Fibroblast of lung (primary cell): ENCODE results near the gene NUP58. TPM values are rescaled to one million over a fixed set of nuclear protein-coding genes. Genes with fewer than 3 reads are reported as not detected.

Experiments
- DNase-seq, 2 donors: peaks; one replicate each; pipeline versions ENCODE4 v3.0.0 to v3.0.0-alpha.2; 2010; ENCODE audit warnings: low read depth in 2 of 2
- H2AFZ ChIP-seq: 2 replicates; pipeline ENCODE4 v1.5.1; 2012; ENCODE audit warnings: low read length, control low read depth, inconsistent platforms
- H3K27ac ChIP-seq: 2 replicates; pipeline ENCODE4 v1.5.1; 2011; ENCODE audit warnings: low read length, control low read depth; ENCODE audit not compliant: insufficient read depth
- H3K27me3 ChIP-seq: 2 replicates; pipeline ENCODE4 v1.5.1; 2011; ENCODE audit warnings: mild to moderate bottlenecking, low read length; ENCODE audit not compliant: control insufficient read depth, insufficient read depth
- H3K36me3 ChIP-seq: 2 replicates; pipeline ENCODE4 v1.5.1; 2011; ENCODE audit warnings: low read length; ENCODE audit not compliant: control insufficient read depth, insufficient read depth
- H3K4me1 ChIP-seq: 2 replicates; pipeline ENCODE4 v1.5.1; 2011; ENCODE audit warnings: low read length; ENCODE audit not compliant: control insufficient read depth, insufficient read depth; ENCODE audit errors: extremely low read depth
- H3K4me2 ChIP-seq: 2 replicates; pipeline ENCODE4 v1.5.1; 2011; ENCODE audit warnings: low read length, control low read depth; ENCODE audit not compliant: insufficient read depth; ENCODE audit errors: extremely low read depth
- H3K4me3 ChIP-seq, 4 experiments: fragments of 200-600 bp in 1 of 4; sonication (generic) in 1 of 4; replicated peaks in 1 of 4; 2 replicates each; pipeline ENCODE4 v1.5.1; 2011 to 2016; ENCODE audit warnings: low read length in 4 of 4, low read depth in 3 of 4, mild to moderate bottlenecking in 3 of 4, control low read depth in 2 of 4, inconsistent platforms in 1 of 4, mixed read lengths in 1 of 4; ENCODE audit not compliant: insufficient read depth in 1 of 4; ENCODE audit errors: control extremely low read depth in 1 of 4
- H3K79me2 ChIP-seq: 2 replicates; pipeline ENCODE4 v1.5.1; 2012; ENCODE audit warnings: mild to moderate bottlenecking, low read length, inconsistent platforms; ENCODE audit not compliant: control insufficient read depth, insufficient read depth
- H3K9ac ChIP-seq: 2 replicates; pipeline ENCODE4 v1.5.1; 2011; ENCODE audit warnings: mild to moderate bottlenecking, low read length, control low read depth; ENCODE audit not compliant: insufficient read depth
- H3K9me3 ChIP-seq: 2 replicates; pipeline ENCODE4 v1.5.1; 2012; ENCODE audit warnings: low read depth, low read length; ENCODE audit not compliant: control insufficient read depth, insufficient read depth
- H4K20me1 ChIP-seq: 2 replicates; pipeline ENCODE4 v1.5.1; 2011; ENCODE audit warnings: low read length; ENCODE audit not compliant: control insufficient read depth, insufficient read depth; ENCODE audit errors: extremely low read depth
- CTCF ChIP-seq, 2 donors: IDR thresholded peaks in 1 of 2; conservative IDR thresholded peaks in 1 of 2; 1 replicate in 1 of 2; 2 replicates in 1 of 2; pipeline ENCODE4 v1.5.1; 2011 to 2012; ENCODE audit warnings: low read length in 2 of 2, control low read depth in 1 of 2, inconsistent platforms in 1 of 2, low read depth in 1 of 2, mild to moderate bottlenecking in 1 of 2
- EZH2 ChIP-seq: IDR thresholded peaks from 2 replicates; pipeline ENCODE4 v1.5.1; 2012; ENCODE audit warnings: low read length, control low read depth, mild to moderate bottlenecking; ENCODE audit errors: missing control alignments
- polyA plus RNA-seq, 2 donors: library from polyadenylated mRNA; depleted of rRNA in 1 of 2; stranded (reverse) in 1 of 2; unstranded in 1 of 2; fragments of >200 nt; gene quantifications; 2 replicates each; pipeline ENCODE4 v1.2.1, GENCODE V29; 2011 to 2012; ENCODE audit warnings: missing spikeins in 1 of 2
- total RNA-seq: library from RNA; depleted of rRNA; stranded (reverse); fragments of >200 nt; gene quantifications from 2 replicates; pipeline ENCODE4 v1.2.1, GENCODE V29; 2014

The NUP58 gene
- total and polyA plus RNA-seq, 2 donors (not counting 1 experiment from before 2014, with no cell fraction given), result 39.3 to 57.6 TPM

GRCh38 chr13:25319771-25320170 is 18.3 kb downstream of the NUP58 start:
- no peak overlapping the region for H2AFZ ChIP-seq
- H4K20me1 ChIP-seq, result no peaks in the 10 kb centered on the region
- peaks cover 4% of the 10 kb centered on the region for H3K4me1 ChIP-seq
- H3K4me3 ChIP-seq, result no peak overlapping the region
- no peak overlapping the region for H3K27ac ChIP-seq
- no peak for TF ChIP-seq EZH2
- no peak for TF ChIP-seq CTCF (conservative IDR thresholded peaks at IDR 0.05 in 1 of 2, IDR thresholded peaks at IDR 0.05 in 1 of 2; ENCODE audit: low read depth in 1 of 2, low read length in 2 of 2)
- peak in 1 of 2 donors; percentile 54 for DNase-seq
- H3K27me3 ChIP-seq, result no peaks in the 10 kb centered on the region
- no peak overlapping the region for H3K4me2 ChIP-seq
- H3K36me3 ChIP-seq, result peaks cover 4% of the 10 kb centered on the region
- no peaks in the 10 kb centered on the region for H3K9me3 ChIP-seq
- no peak overlapping the region for H3K9ac ChIP-seq
- H3K79me2 ChIP-seq, result no peaks in the 10 kb centered on the region

GRCh38 chr13:25324100-25324499 is 22.7 kb downstream of the NUP58 start:
- no peak overlapping the region for H3K4me2 ChIP-seq
- H2AFZ ChIP-seq, result no peak overlapping the region
- H3K4me1 ChIP-seq, result no peaks in the 10 kb centered on the region
- H3K9me3 ChIP-seq, result no peaks in the 10 kb centered on the region
- no peak overlapping the region for H3K9ac ChIP-seq
- H3K36me3 ChIP-seq, result peaks cover 3% of the 10 kb centered on the region
- H3K27me3 ChIP-seq, result no peaks in the 10 kb centered on the region
- no peak for TF ChIP-seq CTCF (conservative IDR thresholded peaks at IDR 0.05 in 1 of 2, IDR thresholded peaks at IDR 0.05 in 1 of 2; ENCODE audit: low read depth in 1 of 2, low read length in 2 of 2)
- no peaks in the 10 kb centered on the region for H3K79me2 ChIP-seq
- H3K4me3 ChIP-seq, result no peak overlapping the region
- H4K20me1 ChIP-seq, result no peaks in the 10 kb centered on the region
- DNase-seq, result no peak
- H3K27ac ChIP-seq, result no peak overlapping the region

- H3K9me3 ChIP-seq, result no peaks in the 10 kb centered on the region
- peak; percentile 35 to 44 for DNase-seq
- H3K4me1 ChIP-seq, result no peaks in the 10 kb centered on the region
- H3K4me3 ChIP-seq, result no peak overlapping the region
- H3K79me2 ChIP-seq, result no peaks in the 10 kb centered on the region
- H3K27ac ChIP-seq, result no peak overlapping the region
- no peak overlapping the region for H3K4me2 ChIP-seq
- no peak overlapping the region for H3K9ac ChIP-seq
- H3K27me3 ChIP-seq, result no peaks in the 10 kb centered on the region
- no peak overlapping the region for H2AFZ ChIP-seq
- TF ChIP-seq EZH2, result no peak
- no peak for TF ChIP-seq CTCF (conservative IDR thresholded peaks at IDR 0.05 in 1 of 2, IDR thresholded peaks at IDR 0.05 in 1 of 2; ENCODE audit: low read depth in 1 of 2, low read length in 2 of 2)
- no peaks in the 10 kb centered on the region for H4K20me1 ChIP-seq
- H3K36me3 ChIP-seq, result peaks cover 2% of the 10 kb centered on the region
These were observed 28.3 kb downstream of the NUP58 start for GRCh38 chr13:25329706-25330105.
